HepG2 (cell line): ENCODE results near the gene NAPSA. TPM values are rescaled to one million over a fixed set of nuclear protein-coding genes. Genes with fewer than 3 reads are reported as not detected.
A peak's percentile ranks its signal among the peaks of the same experiment; 100 is the strongest.

Source experiments
- ATF3 ChIP-seq: sonication (generic); formaldehyde crosslinking; IDR thresholded peaks from 2 replicates; pipeline ENCODE4 v1.4.0; 2020; ENCODE audit warnings: missing genetic modification reagents
- CREBL2 ChIP-seq: sonication (generic); formaldehyde crosslinking; IDR thresholded peaks from 2 replicates; pipeline ENCODE4 v1.8.1; 2023; ENCODE audit warnings: missing genetic modification reagents, mild to moderate bottlenecking, borderline replicate concordance
- HMGXB3 ChIP-seq: sonication (generic); formaldehyde crosslinking; IDR thresholded peaks from 2 replicates; pipeline ENCODE4 v1.4.0; 2020; ENCODE audit warnings: missing genetic modification reagents, borderline replicate concordance
- HNRNPLL ChIP-seq: fragments of 200-400 bp; formaldehyde crosslinking; IDR thresholded peaks from 2 replicates; pipeline ENCODE4 v1.6.1; 2017; ENCODE audit warnings: mild to moderate bottlenecking, low read depth, low read length; ENCODE audit not compliant: poor library complexity, severe bottlenecking
- IRF9 ChIP-seq: sonication (generic); formaldehyde crosslinking; IDR thresholded peaks from 2 replicates; pipeline ENCODE4 v1.8.0; 2022; ENCODE audit warnings: missing genetic modification reagents, mild to moderate bottlenecking, borderline replicate concordance
- KLF16 ChIP-seq, 2 experiments: sonication (generic) in 1 of 2; formaldehyde crosslinking in 1 of 2; IDR thresholded peaks; 2 replicates each; pipeline versions ENCODE4 v1.6.1 to v1.8.0; 2016 to 2023; ENCODE audit warnings: missing genetic modification reagents in 2 of 2, missing compliant biosample characterization in 1 of 2
- KLF6 ChIP-seq: IDR thresholded peaks from 2 replicates; pipeline ENCODE4 v1.8.0; 2016; ENCODE audit warnings: missing biosample characterization, missing genetic modification reagents
- NFYB ChIP-seq: sonication (generic); formaldehyde crosslinking; IDR thresholded peaks from 2 replicates; pipeline ENCODE4 v1.4.0; 2020; ENCODE audit warnings: missing genetic modification reagents
- PITX1 ChIP-seq: sonication (generic); formaldehyde crosslinking; IDR thresholded peaks from 2 replicates; pipeline ENCODE4 v1.5.1; 2020; ENCODE audit warnings: mild to moderate bottlenecking, missing genetic modification reagents
- POGZ ChIP-seq: sonication (generic); formaldehyde crosslinking; IDR thresholded peaks from 2 replicates; pipeline ENCODE4 v1.4.0; 2020; ENCODE audit warnings: mild to moderate bottlenecking, missing genetic modification reagents
- RAD21 ChIP-seq: fragments of 450-650 bp; formaldehyde crosslinking; IDR thresholded peaks from 2 replicates; pipeline ENCODE4 v1.5.0; 2020; ENCODE audit warnings: mild to moderate bottlenecking
- SAFB2 ChIP-seq: sonication (generic); formaldehyde crosslinking; IDR thresholded peaks from 2 replicates; pipeline ENCODE4 v1.5.1; 2020; ENCODE audit warnings: missing genetic modification reagents, low read depth, mild to moderate bottlenecking, borderline replicate concordance
- ZBTB25 ChIP-seq: IDR thresholded peaks from 2 replicates; pipeline ENCODE4 v1.6.1; 2018; ENCODE audit warnings: missing genetic modification reagents
- ZBTB42 ChIP-seq: sonication (generic); formaldehyde crosslinking; IDR thresholded peaks from 2 replicates; pipeline ENCODE4 v1.5.0; 2020; ENCODE audit warnings: mild to moderate bottlenecking, missing genetic modification reagents
- ZNF124 ChIP-seq: sonication (generic); formaldehyde crosslinking; IDR thresholded peaks from 2 replicates; pipeline ENCODE4 v1.4.0; 2020; ENCODE audit warnings: missing genetic modification reagents
- ZNF143 ChIP-seq: sonication (generic); formaldehyde crosslinking; IDR thresholded peaks from 2 replicates; pipeline ENCODE4 v1.4.0; 2020; ENCODE audit warnings: missing genetic modification reagents
- ZNF24 ChIP-seq: fragments of 450-650 bp; IDR thresholded peaks from 2 replicates; pipeline ENCODE4 v1.6.1; 2017; ENCODE audit warnings: antibody characterized with exemption, mild to moderate bottlenecking
- ZNF335 ChIP-seq: sonication (generic); formaldehyde crosslinking; IDR thresholded peaks from 2 replicates; pipeline ENCODE4 v1.4.0; 2020; ENCODE audit warnings: missing genetic modification reagents
- ZNF572 ChIP-seq: sonication (generic); formaldehyde crosslinking; IDR thresholded peaks from 2 replicates; pipeline ENCODE4 v1.5.1; 2020; ENCODE audit warnings: mild to moderate bottlenecking, missing genetic modification reagents
- polyA plus RNA-seq, 8 experiments: library from polyadenylated mRNA; depleted of rRNA in 3 of 8; stranded (reverse) in 7 of 8; unstranded in 1 of 8; fragments of >200 nt; fragmentation: Illumina TruSeq in 4 of 8; extraction: Trizol in 4 of 8; gene quantifications; 2 replicates each; pipeline versions ENCODE4 v1.2.1 to v1.2.3, GENCODE V29; 2011 to 2016; ENCODE audit warnings: low read depth in 4 of 8, missing spikeins in 1 of 8, mixed read lengths in 1 of 8; ENCODE audit not compliant: insufficient read depth in 1 of 8
- total RNA-seq, 5 experiments: library from RNA; depleted of rRNA; stranded (reverse); fragments of >200 nt; fragmentation: Illumina TruSeq; extraction: Trizol; gene quantifications; 2 replicates each; pipeline ENCODE4 v1.2.3, GENCODE V29; 2016; ENCODE audit warnings: low read depth in 1 of 5

NAPSA gene
- total and polyA plus RNA-seq, 2 of the 13 experiments (the other 11 are each of a cell fraction or from before 2014, with no cell fraction given): not detected

GRCh38 chr19:50376166-50377050 lies 11.0 kb upstream of the NAPSA start, which contains the start of gene NR1H2 (continued):
- TF ChIP-seq IRF9 (CRISPR knock-in tag) (peak; percentile 92; the same call in 1 of the 2 replicates), ZNF572 (CRISPR knock-in tag) (no peak), KLF16 (CRISPR knock-in tag; IDR thresholded peaks at IDR 0.05) (peak in 1 of 2 experiments; percentile 93; a peak in 2 of 4 replicates), POGZ (CRISPR knock-in tag) (peak; percentile 77), HNRNPLL (peak; percentile 79), CREBL2 (0 out of 2 replicates have a peak, but pooled peaks have one; percentile 24), ATF3 (peak; percentile 51), ZNF124 (CRISPR knock-in tag) (peak; percentile 73; the same call in 1 of the 2 replicates), SAFB2 (CRISPR knock-in tag) (peak; percentile 46; the same call in 1 of the 2 replicates), ZNF24 (peak; percentile 65; the same call in 1 of the 2 replicates), NFYB (CRISPR knock-in tag) (peak; percentile 43; the same call in 1 of the 2 replicates), ZBTB42 (no peak), ZNF143 (CRISPR knock-in tag) (peak; percentile 73), KLF6 (CRISPR knock-in tag) (peak; percentile 68), ZNF335 (CRISPR knock-in tag) (peak; percentile 89), PITX1 (CRISPR knock-in tag) (peak; percentile 46; the same call in 1 of the 2 replicates), HMGXB3 (CRISPR knock-in tag) (peak; percentile 84; the same call in 1 of the 2 replicates), ZBTB25 (CRISPR knock-in tag) (peak; percentile 85; the same call in 1 of the 2 replicates), RAD21 (CRISPR knock-in tag) (peak; percentile 46; the same call in 1 of the 2 replicates)
